Breast epithelium (tissue), 3 donors: ENCODE data around the gene ZNF468.
"Not testable (repeated sequence)": the region's sequence is repeated elsewhere in the genome, so short reads cannot be mapped to it uniquely, and the experiment has no call there.

Experiments
- POLR2A ChIP-seq: fragments of 450-650 bp; IDR thresholded peaks from one replicate; pipeline ENCODE4 v1.6.1; 2016; ENCODE audit warnings: antibody characterized with exemption, mild to moderate bottlenecking, moderate library complexity
- POLR2AphosphoS5 ChIP-seq, 3 donors: sonication (generic); formaldehyde crosslinking; IDR thresholded peaks; one replicate each; pipeline ENCODE4 v1.6.1; 2017; ENCODE audit warnings: antibody characterized with exemption in 3 of 3
- TF ChIP-seq, protein P1 (sequence below), 3 donors: fragments of 450-650 bp; IDR thresholded peaks; one replicate each; pipeline ENCODE4 v1.5.1; 2016 to 2017; ENCODE audit warnings: antibody characterized with exemption in 3 of 3, mild to moderate bottlenecking in 3 of 3, moderate library complexity in 3 of 3

DNA sequence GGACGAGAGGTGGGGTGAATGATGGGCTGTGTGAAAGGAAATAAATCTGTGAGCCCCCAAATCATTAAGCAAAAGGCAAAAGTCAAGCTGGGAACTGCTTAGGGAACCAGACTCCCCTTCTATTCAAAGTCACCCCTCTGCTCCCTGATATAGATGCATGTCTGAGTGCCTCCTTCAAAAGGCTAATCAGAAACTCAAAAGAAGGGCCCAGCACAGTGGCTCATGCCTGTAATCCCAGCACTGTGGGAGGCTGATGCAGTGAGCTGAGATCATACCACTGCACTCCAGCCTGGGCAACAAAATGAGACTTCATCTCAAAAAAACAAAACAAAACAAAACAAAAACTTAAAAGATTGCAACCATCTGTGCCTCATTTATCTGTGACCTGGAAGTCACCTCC, 23.1 kb downstream of the ZNF468 start:
- not testable (repeated sequence) for TF ChIP-seq POLR2A; POLR2AphosphoS5 (IDR thresholded peaks at IDR 0.05)
- TF ChIP-seq, protein P1, sequence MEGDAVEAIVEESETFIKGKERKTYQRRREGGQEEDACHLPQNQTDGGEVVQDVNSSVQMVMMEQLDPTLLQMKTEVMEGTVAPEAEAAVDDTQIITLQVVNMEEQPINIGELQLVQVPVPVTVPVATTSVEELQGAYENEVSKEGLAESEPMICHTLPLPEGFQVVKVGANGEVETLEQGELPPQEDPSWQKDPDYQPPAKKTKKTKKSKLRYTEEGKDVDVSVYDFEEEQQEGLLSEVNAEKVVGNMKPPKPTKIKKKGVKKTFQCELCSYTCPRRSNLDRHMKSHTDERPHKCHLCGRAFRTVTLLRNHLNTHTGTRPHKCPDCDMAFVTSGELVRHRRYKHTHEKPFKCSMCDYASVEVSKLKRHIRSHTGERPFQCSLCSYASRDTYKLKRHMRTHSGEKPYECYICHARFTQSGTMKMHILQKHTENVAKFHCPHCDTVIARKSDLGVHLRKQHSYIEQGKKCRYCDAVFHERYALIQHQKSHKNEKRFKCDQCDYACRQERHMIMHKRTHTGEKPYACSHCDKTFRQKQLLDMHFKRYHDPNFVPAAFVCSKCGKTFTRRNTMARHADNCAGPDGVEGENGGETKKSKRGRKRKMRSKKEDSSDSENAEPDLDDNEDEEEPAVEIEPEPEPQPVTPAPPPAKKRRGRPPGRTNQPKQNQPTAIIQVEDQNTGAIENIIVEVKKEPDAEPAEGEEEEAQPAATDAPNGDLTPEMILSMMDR (IDR thresholded peaks at IDR 0.05), result not testable (repeated sequence)
